Subcutaneous adipose tissue (tissue), 4 donors: ENCODE data around the gene SCYL1. TPM values are rescaled to one million over a fixed set of nuclear protein-coding genes. Genes with fewer than 3 reads are reported as not detected.

Experiments used
- total RNA-seq, 4 donors: library from RNA; depleted of rRNA; stranded (reverse); fragments of >200 nt; gene quantifications; one replicate each; pipeline ENCODE4 v1.1.0, GENCODE V29; 2016
- TF ChIP-seq, protein P1 (sequence below): fragments of 450-650 bp; IDR thresholded peaks from one replicate; pipeline ENCODE4 v1.5.1; 2016; ENCODE audit warnings: low read depth, mild to moderate bottlenecking, control low read depth, antibody characterized with exemption, moderate library complexity

SCYL1 gene
- total RNA-seq, 4 donors from 2014 or later, result 63.1 to 85.3 (median 67.0) TPM

DNA sequence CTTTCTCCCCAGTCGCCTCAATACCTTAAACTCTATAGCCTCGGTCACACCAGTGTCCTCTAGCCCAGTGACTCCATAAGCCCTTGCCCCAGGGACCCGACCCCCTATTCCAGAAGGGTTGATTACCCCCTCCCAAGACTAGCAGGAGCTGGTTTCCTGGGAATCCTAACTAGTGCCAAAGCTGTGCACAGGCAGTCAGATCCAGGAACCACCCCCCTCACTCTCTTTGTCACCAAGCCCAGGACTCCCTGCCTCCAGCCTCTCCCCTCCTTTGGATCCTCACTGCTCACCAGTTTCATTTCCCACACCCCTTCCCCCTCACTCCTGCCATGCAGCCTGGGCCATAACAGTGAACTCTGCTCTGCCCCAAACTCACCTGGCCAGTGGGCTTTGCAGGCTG lies 23.5 kb downstream of the SCYL1 start:
- TF ChIP-seq, protein P1, sequence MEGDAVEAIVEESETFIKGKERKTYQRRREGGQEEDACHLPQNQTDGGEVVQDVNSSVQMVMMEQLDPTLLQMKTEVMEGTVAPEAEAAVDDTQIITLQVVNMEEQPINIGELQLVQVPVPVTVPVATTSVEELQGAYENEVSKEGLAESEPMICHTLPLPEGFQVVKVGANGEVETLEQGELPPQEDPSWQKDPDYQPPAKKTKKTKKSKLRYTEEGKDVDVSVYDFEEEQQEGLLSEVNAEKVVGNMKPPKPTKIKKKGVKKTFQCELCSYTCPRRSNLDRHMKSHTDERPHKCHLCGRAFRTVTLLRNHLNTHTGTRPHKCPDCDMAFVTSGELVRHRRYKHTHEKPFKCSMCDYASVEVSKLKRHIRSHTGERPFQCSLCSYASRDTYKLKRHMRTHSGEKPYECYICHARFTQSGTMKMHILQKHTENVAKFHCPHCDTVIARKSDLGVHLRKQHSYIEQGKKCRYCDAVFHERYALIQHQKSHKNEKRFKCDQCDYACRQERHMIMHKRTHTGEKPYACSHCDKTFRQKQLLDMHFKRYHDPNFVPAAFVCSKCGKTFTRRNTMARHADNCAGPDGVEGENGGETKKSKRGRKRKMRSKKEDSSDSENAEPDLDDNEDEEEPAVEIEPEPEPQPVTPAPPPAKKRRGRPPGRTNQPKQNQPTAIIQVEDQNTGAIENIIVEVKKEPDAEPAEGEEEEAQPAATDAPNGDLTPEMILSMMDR, result no peak

DNA sequence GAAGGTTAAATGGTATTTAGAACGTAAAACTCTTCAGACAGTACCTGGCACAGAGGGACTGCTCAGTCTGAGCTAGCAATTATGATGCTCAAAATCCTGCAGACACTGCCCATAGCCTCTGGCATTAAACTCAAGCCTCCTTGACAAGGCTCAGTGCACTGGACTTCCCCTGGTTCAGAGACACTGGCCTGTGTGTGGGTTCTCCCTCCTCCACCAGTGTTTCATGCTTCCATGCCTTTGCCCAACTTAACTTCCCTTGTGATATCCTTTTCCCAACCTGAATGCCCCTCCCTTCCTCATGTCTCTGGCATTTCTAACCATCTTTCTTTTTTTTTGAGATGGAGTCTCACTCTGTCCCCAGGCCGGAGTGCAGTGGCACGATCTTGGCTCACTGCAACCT lies 24.2 kb downstream of the SCYL1 start:
- TF ChIP-seq, protein P1, result no peak

DNA sequence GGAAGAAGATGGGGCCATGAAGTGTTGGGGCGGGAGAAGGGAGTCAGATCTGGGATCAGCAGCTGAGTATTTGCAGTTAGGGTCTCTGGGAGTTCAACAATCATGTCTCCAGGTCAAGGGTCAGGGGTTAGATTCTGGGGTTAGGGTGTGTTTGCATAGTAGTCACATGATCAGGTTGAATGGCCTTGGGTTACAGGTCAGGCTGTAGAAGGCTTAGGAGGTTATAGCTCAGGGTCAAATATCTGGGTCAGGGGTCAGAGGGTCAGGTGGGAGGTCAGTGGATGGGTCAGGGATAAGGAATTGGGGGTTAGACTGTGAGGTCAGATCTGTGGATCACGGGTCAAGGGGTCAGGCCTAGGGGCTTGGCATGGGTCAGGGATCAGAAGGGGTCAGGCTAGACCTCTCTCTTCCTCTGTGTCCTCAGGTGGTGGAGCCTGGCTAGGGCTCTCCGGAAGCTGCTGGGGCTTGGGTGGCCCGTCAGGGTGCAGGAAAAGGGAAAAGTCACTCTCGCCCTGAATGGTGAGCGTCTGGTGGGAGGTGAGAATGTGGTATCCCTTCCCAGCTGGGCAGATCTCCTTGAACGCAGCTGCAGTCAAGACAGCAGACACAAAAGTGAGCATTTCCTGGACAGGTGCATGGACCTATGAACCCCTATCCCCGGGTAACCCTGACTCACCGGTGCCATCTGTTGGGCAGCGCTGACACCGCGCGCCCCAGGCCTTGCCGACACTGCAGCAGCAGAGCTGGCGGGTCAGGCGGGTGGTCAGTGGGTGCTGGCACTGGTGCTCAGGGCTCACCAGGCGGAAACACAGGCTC lies 26.9 kb downstream of the SCYL1 start:
- TF ChIP-seq, protein P1, result no peak

DNA sequence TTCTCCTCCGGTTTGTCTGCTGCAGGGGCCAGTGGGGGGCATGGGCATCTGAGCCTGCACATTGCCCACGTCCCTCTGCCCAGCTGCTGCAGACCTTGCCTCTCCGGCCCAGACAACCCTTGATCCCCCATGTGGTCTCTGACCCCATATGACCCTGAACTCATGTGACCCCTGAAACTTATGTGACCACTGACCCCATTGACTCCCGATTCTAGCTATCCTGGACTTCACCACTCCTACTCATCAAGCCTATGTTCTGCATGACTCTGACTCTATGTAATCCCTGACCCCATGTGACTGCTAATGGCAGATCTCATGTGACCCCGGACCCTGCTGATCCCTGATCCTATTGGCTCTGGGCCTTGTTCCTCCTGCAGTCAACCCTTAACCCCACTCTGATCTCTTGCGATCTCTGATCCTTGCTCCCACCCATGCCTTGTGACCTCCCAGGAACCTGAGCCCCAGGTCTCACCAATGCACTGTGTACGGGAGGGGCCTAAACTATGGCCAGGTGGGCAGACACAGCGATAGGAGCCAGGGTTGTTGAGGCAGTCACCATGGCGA lies 27.6 kb downstream of the SCYL1 start:
- TF ChIP-seq, protein P1, result no peak

DNA sequence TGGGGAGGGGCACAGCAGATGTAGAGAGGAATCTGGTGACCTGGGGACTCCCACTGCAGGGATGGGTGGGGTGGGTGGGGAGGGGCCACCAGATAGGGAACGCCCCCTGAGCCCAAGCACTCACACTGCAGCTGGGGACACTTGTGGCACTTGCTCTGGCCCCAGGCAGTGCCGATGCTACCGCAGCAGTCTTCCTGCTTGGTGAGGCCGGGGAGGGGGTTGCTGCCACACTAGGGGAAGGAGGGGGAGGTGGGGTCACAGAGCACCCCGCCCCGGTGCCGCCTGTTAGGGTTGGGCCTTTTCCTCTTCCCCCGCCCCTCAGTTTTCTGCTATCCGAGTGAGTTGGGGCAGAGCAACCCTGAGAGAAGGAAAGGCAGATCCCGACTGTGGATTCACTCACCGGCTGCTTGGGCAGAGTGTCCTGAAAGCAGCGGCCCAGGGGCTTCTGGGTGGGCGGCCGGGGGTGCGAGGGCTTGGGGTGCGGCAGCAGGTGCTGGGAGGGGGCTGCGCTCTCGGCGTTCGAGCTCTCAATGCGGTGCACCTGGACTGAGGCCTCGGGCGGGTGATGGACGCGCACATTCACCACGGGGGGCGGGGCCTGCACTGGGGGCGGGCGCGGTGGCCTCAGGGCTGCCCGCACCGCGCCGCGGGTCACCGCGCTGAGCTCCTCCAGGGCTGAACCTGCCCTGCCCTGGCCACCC lies 28.6 kb downstream of the SCYL1 start:
- TF ChIP-seq, protein P1, result no peak

- TF ChIP-seq, protein P1, result no peak
These were observed 29.4 kb downstream of the SCYL1 start for GRCh38 chr11:65554057-65554818.
